Fibroblast of pulmonary artery (primary cell): Measurements from ENCODE around the gene TXN2.

Experiments used
- DNase-seq: peaks from one replicate; pipeline ENCODE4 v3.0.0-alpha.2; 2010; ENCODE audit warnings: low read depth
- H3K4me3 ChIP-seq: replicated peaks from 2 replicates; pipeline ENCODE4 v1.5.1; 2011; ENCODE audit warnings: low read depth, mild to moderate bottlenecking, control low read depth, low read length, moderate library complexity
- TF ChIP-seq, protein P1 (sequence below): IDR thresholded peaks from 2 replicates; pipeline ENCODE4 v1.5.1; 2011; ENCODE audit warnings: mild to moderate bottlenecking, control low read depth, low read length, inconsistent platforms; ENCODE audit errors: missing control alignments

TXN2 gene

DNA sequence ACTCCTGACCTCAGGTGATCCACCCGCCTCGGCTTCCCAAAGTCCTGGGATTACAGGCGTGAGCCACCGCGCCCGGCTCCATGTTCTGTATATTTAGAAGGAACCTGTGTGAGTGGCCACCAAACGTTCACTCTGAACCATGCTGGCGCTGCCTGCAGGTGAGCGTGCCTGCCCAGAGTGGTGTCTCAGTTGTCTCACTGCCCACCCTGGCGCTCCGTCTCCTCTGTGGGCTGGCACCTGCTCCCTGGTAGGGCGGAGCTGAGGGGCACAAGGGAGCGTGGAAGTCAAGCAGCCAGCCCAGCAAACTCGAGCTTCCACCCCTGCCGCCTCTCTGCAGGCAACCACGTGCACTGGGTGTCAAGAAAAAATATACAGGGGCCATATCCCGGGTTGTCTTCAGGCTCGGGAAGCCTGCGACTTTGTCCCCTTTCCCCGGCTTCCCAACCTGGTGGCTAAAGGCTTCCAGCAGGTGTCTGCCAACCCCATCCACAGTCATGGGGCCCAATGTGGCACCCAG lies 16.7 kb downstream of the TXN2 start:
- no peak overlapping the region for H3K4me3 ChIP-seq
- TF ChIP-seq, protein P1, sequence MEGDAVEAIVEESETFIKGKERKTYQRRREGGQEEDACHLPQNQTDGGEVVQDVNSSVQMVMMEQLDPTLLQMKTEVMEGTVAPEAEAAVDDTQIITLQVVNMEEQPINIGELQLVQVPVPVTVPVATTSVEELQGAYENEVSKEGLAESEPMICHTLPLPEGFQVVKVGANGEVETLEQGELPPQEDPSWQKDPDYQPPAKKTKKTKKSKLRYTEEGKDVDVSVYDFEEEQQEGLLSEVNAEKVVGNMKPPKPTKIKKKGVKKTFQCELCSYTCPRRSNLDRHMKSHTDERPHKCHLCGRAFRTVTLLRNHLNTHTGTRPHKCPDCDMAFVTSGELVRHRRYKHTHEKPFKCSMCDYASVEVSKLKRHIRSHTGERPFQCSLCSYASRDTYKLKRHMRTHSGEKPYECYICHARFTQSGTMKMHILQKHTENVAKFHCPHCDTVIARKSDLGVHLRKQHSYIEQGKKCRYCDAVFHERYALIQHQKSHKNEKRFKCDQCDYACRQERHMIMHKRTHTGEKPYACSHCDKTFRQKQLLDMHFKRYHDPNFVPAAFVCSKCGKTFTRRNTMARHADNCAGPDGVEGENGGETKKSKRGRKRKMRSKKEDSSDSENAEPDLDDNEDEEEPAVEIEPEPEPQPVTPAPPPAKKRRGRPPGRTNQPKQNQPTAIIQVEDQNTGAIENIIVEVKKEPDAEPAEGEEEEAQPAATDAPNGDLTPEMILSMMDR: no peak
- DNase-seq: no peak

DNA sequence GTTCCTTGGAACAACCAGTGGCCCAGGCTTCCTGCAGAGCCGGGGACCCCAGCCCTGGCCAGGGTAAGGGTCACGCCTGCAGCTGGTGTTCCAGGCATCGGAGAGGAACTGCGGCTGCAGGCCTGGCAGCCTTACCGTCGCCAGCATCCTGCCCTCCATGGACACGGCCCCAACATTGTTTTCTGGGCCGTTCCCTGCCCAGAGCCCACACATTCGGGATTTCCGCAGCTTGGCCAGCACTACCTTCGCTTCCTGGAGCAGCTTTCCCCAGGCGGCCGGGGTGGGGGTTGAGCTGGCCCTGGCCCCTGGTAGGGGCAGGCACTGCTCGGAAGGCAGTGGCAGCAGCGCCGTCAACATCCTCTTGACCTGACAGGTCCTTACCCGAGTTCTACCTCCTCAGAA lies 17.7 kb downstream of the TXN2 start:
- TF ChIP-seq, protein P1: no peak
- no peak for DNase-seq
- no peak overlapping the region for H3K4me3 ChIP-seq

DNA sequence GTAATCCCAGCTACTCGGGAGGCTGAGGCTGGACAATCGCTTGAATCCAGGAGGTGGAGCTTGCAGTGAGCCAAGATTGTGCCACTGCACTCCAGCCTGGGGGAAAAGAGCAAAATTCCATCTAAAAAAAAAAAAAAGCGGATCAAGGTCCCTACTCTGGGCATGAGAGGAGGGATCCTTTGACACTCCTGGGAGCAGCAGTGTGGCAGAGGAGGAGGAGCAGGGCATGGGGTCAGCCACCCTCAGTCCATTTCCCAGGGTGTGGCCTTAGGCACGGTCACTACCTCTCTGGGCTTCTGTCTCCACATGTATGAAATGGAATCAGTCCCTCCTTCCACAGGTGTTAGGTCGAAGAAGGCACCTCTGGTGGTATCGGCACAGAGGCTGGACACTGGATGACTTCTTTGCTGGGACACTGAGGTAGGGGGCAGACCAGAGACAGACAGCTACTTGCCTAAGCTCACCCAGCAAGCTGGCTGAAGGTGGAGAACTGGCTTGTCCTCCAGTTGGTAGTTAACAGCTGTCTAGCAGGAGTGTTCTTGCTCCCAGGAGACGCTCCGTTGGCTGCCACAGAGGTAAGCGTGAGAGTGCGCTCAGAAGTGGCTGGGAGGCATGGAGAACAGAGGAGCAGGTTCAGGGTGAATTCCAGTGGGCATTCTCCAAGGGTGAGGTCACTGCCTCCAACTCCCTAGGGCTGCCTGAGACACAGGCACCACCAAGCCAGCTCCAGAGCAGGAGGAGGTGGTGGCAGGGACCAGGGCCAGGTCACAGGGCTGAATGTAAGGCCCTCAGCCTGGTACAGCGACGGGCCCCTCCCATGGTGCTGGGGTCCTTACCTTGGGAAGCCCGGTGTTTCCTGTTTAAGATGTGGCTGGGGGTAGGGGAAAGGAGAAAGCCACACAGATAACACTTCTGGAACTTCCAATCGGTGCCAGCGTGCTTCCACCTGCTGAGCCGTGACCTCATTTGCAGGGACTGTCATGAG lies 19.5 kb downstream of the TXN2 start:
- TF ChIP-seq, protein P1: no peak
- H3K4me3 ChIP-seq: no peak overlapping the region
- DNase-seq: peak; percentile 92

DNA sequence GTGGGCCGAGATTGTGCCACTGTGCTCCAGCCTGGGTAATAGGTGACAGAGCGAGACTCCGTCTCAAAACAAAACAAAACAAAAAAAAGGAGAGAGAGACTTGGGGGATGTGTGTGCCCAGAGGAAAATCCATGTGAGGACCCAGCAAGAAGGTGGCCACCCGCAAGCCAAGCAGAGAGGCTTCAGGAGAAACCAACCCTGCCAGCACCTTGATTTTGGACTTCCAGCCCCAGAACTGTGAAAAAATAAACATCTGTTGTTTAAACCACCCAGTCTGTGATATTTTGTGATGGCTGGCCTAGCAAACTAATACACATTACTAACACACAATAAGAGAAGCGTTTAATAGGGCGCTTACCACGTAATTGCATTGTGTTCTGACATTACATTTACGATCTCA lies 21.2 kb downstream of the TXN2 start:
- DNase-seq: no peak
- H3K4me3 ChIP-seq: no peak overlapping the region
- TF ChIP-seq, protein P1: no peak

DNA sequence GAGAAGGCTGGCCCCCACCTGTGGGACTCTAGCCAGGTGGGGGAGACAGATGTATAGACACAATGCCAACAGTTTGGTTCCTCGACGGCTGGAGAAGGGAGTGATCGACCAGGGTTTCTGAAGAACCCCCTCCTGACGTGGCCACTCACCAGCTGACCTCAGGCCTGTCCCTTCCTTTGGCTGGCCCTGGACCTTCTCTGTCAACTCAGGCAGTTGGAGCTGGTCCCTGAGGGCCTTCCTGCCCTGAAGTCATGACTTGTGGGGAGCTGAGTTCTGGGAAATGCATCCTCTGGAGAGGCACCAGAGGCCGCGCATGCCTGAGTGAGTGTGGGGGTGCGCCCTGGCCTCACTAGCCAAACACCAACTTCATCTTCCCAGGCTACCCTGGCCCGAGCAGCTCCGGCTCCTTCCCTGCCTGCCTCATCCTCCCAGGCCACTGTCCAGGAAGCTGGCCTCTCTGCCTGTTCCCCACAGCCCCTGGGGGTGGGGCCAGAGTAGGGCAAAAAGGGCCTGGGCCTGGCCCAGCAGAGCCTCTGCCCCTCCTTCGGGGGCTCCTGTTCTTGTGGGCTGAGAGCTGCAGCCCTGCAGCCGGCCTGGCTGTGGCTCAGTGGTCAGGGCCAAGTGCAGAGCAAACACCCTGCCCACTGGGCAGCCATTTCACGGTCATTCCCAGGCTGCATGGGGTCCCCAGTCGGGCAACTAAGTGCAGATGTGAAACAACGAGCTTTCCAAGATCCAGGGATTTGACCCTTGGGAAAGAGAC lies 23.6 kb downstream of the TXN2 start:
- TF ChIP-seq, protein P1: no peak
- peak; percentile 32 for DNase-seq
- H3K4me3 ChIP-seq: no peak overlapping the region

DNA sequence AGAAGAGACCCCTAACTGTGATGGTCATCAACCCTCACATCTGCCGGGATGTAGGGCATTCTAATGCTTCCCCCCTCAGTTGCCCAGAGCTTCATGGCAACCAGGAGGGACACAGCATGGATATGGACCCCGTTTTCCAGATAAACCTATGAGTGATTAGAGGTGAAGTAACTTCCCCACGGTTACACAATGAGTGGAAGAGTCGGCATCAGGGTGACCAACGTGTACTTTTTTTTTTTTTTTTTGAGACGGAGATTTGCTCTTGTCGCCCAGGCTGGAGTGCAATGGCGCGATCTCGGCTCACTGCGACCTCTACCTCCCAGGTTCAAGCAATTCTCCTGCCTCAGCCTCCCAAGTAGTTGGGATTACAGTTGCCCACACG lies 25.0 kb downstream of the TXN2 start:
- no peak for DNase-seq
- no peak overlapping the region for H3K4me3 ChIP-seq
- TF ChIP-seq, protein P1: no peak
